Omental fat pad (tissue), 4 donors: ENCODE results near the gene MYH8. TPM values are rescaled to one million over a fixed set of nuclear protein-coding genes. Genes with fewer than 3 reads are reported as not detected.

ENCODE experiments used
- ATAC-seq: fragments of 150-250 bp; one replicate; pipeline ENCODE4 v1.9.1; 2016; ENCODE audit warnings: mild to moderate bottlenecking, moderate library complexity; ENCODE audit not compliant: low FRiP score
- DNase-seq: peaks from one replicate; pipeline ENCODE4 v3.0.0-alpha.2; 2019; ENCODE audit warnings: low spot score
- CTCF ChIP-seq, 3 donors: fragments of 450-650 bp; IDR thresholded peaks; one replicate each; pipeline ENCODE4 v1.5.1; 2016 to 2017; ENCODE audit warnings: antibody characterized with exemption in 3 of 3, mild to moderate bottlenecking in 3 of 3, moderate library complexity in 2 of 3
- total RNA-seq, 4 donors: library from RNA; depleted of rRNA; stranded (reverse); fragments of >200 nt; gene quantifications; one replicate each; pipeline ENCODE4 v1.1.0, GENCODE V29; 2016

Gene MYH8
- total RNA-seq, 4 donors from 2014 or later, result not detected

GRCh38 chr17:10447026-10447931 is 25.5 kb upstream of the MYH8 start:
- ATAC-seq (no peak), DNase-seq (no peak)
- no peak for TF ChIP-seq CTCF (IDR thresholded peaks at IDR 0.05)

GRCh38 chr17:10439816-10440215 is 18.1 kb upstream of the MYH8 start:
- no peak for TF ChIP-seq CTCF (IDR thresholded peaks at IDR 0.05)
- no peak for DNase-seq
- ATAC-seq, result no peak

- no peak for DNase-seq
- ATAC-seq, result no peak
- TF ChIP-seq CTCF (IDR thresholded peaks at IDR 0.05), result no peak
Observed at GRCh38 chr17:10435096-10435495, 13.3 kb upstream of the MYH8 start.

- no peak for TF ChIP-seq CTCF (IDR thresholded peaks at IDR 0.05)
- ATAC-seq, result no peak
- DNase-seq, result no peak
Observed at GRCh38 chr17:10429421-10430045, 7.8 kb upstream of the MYH8 start.

DNA sequence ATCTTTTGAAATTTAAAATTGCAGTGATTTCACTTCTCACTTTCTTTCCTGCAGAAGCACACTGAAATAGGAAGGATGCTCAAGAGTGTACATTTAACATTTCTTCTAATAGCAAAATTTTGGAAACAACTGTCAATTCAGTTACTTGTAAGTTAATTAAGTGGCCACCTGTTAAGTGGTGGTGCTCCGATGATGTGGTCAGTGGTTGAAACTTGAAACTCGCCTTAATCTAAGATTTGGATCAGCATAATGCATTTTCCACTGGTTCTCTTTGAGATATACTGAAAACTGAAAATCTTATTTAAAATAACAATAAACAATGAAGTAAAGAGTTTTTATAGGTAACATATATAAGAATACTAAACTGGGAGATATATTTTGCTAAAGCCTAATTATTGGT is 7.0 kb upstream of the MYH8 start:
- ATAC-seq, result no peak
- TF ChIP-seq CTCF (IDR thresholded peaks at IDR 0.05), result no peak
- DNase-seq, result no peak

DNA sequence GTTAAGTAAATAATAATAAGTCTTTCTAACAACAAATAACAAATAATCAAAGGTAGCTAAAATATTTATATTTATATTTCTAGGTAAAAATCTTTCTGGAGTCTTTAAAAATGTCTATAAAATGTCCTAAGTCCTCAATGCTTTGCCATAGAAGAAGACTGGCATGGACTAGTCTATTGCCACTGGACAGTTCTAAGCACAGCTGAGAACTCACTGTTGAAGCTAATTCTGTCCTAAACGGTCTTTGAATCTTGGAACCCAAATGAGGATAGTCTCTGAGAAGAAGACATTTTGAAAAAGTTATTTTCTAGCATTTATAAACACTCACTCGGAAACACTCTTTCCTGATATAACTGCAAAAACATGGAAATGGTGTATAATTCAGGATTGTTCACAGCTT is 539 bp downstream of the MYH8 start:
- ATAC-seq (no peak), DNase-seq (no peak)
- no peak for TF ChIP-seq CTCF (IDR thresholded peaks at IDR 0.05)

GRCh38 chr17:10420811-10421210 is 939 bp downstream of the MYH8 start:
- DNase-seq (no peak), ATAC-seq (no peak)
- no peak for TF ChIP-seq CTCF (IDR thresholded peaks at IDR 0.05)
